ENCODE measurements around the gene CD22. TPM values are rescaled to one million over a fixed set of nuclear protein-coding genes. Genes with fewer than 3 reads are reported as not detected.

Gene CD22
- total RNA-seq, 4 donors from 2014 or later, result not detected

DNA sequence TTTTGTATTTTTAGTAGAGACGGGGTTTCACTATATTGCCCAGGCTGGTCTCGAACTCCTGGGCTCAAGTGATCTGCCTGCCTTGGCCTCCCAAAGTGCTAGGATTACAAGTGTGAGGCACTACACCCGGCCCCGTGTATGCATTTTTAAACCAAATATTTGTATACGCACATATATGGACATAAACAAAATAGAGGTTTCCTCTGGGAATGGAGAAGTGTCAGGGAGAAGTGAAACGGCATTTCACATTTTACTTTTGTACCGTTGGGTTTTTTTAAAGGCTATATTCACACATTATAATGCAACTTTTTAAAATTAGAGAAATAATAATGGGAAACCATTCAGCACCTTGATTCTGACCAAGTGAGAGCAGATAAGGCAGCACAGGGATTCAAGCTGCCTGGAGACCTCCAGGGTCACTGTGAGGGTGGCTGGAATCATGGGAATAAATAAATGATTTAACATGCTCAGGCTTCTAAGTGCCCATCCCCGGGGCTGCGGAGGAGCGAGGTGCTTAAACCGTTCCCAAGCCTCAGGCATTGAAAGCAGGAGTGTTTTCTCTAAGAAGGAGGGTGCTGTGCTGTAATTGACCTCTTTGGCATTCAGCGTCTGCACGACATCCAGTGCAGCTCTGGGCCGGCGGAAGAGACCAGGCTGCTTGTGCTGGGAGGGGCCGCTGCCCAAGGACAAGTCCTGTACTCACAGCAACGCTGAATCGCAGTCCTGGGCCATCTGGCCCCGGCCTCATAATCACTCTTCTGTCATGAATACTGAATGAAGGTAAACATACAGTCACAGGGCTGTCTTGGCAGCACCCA, 66.6 kb downstream of the CD22 start:
- Histone ChIP-seq H3K4me3 (no peak overlapping the region), H3K27me3 (no peaks in the 10 kb centered on the region), H3K4me1 (no peaks in the 10 kb centered on the region), H3K27ac (no peak overlapping the region), H3K9me3 (no peaks in the 10 kb centered on the region), H3K36me3 (no peaks in the 10 kb centered on the region)
- TF ChIP-seq, protein P1, sequence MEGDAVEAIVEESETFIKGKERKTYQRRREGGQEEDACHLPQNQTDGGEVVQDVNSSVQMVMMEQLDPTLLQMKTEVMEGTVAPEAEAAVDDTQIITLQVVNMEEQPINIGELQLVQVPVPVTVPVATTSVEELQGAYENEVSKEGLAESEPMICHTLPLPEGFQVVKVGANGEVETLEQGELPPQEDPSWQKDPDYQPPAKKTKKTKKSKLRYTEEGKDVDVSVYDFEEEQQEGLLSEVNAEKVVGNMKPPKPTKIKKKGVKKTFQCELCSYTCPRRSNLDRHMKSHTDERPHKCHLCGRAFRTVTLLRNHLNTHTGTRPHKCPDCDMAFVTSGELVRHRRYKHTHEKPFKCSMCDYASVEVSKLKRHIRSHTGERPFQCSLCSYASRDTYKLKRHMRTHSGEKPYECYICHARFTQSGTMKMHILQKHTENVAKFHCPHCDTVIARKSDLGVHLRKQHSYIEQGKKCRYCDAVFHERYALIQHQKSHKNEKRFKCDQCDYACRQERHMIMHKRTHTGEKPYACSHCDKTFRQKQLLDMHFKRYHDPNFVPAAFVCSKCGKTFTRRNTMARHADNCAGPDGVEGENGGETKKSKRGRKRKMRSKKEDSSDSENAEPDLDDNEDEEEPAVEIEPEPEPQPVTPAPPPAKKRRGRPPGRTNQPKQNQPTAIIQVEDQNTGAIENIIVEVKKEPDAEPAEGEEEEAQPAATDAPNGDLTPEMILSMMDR (IDR thresholded peaks at IDR 0.05), result no peak
- TF ChIP-seq EP300 (IDR thresholded peaks at IDR 0.05), result no peak
- no peak for TF ChIP-seq POLR2AphosphoS5 (IDR thresholded peaks at IDR 0.05)
- TF ChIP-seq POLR2A (IDR thresholded peaks at IDR 0.05), result no peak
- 47% methylated on average over 19 of the region's 19 CpGs for WGBS
- DNase-seq (ENCODE audit: low spot score in 2 of 2), result peak in 1 of 2 donors; percentile 56

DNA sequence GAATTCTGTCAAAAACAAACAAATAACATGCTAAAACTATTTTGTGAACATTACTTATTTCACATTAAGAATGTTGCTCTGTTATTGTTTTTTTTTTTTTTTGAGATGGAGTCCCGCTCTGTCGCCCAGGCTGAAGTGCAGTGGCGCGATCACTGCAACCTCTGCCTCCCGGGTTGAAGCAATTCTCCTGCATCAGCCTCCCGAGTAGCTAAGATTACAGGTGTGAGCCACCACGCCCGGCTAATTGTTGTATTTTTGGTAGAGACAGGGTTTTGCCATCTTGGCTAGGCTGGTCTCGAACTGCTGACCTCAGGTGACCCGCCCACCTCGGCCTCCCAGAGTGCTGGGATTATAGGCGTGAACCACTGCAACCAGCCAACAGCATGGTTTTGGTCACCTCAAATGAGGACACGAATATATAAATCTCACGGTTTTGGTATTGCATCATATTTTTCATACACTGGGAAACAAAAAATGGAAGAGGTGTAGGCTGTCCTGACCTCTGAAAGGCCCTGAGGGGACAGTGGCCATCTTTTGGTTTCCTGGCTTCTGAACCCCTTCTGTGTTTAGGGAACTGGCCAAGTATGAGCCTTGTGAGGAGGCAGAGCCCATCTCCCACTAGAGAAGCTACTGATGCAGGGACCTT, 67.4 kb downstream of the CD22 start:
- 87% methylated on average over 14 of the region's 14 CpGs for WGBS
- TF ChIP-seq, protein P1 (IDR thresholded peaks at IDR 0.05), result no peak
- TF ChIP-seq POLR2AphosphoS5 (IDR thresholded peaks at IDR 0.05), result no peak
- TF ChIP-seq EP300 (IDR thresholded peaks at IDR 0.05), result no peak
- TF ChIP-seq POLR2A (IDR thresholded peaks at IDR 0.05), result no peak
- Histone ChIP-seq H3K4me3 (no peak overlapping the region), H3K4me1 (no peaks in the 10 kb centered on the region), H3K27me3 (no peaks in the 10 kb centered on the region), H3K36me3 (no peaks in the 10 kb centered on the region), H3K9me3 (no peaks in the 10 kb centered on the region), H3K27ac (no peak overlapping the region)
- DNase-seq (ENCODE audit: low spot score in 2 of 2), result peak in 1 of 2 donors; percentile 41

Other genes with a start within 250 kb of the CD22 start
- 100 to 1,000 TPM; 383 to 765 (median 575) TPM for gene FXYD3, start 213.4 kb upstream of the CD22 start, total RNA-seq
- 10 to 100 TPM in 1 of 4 donors, 1 to 10 TPM in 3; 4.3 to 11.8 (median 7.8) TPM for gene LGI4, start 194.1 kb upstream of the CD22 start, total RNA-seq
- gene FXYD1, start 190.4 kb upstream of the CD22 start, total RNA-seq, result 10 to 100 TPM in 1 of 4 donors, 1 to 10 TPM in 3; 2.0 to 10.9 (median 6.7) TPM
- 1 to 10 TPM in 1 of 4 donors, not detected in 3; 2.2 TPM for gene FXYD7, start 185.9 kb upstream of the CD22 start, total RNA-seq
- 10 to 100 TPM; 29.8 to 64.8 (median 37.7) TPM for gene FXYD5, start 174.5 kb upstream of the CD22 start, total RNA-seq
- not detected for gene FAM187B, start 100.4 kb upstream of the CD22 start, total RNA-seq
- gene LSR, start 80.2 kb upstream of the CD22 start, total RNA-seq, result 100 to 1,000 TPM in 1 of 4 donors, 10 to 100 TPM in 3; 67.4 to 105 (median 80.8) TPM
- 100 to 1,000 TPM; 111 to 178 (median 122) TPM for gene USF2, start 60.2 kb upstream of the CD22 start, total RNA-seq
- gene HAMP, start 46.7 kb upstream of the CD22 start, total RNA-seq, result 1 to 10 TPM in 2 of 4 donors, not detected in 2; 1.4 to 1.5 TPM
- gene MAG, start 37.0 kb upstream of the CD22 start, total RNA-seq, result not detected
- gene FFAR1, start 18.7 kb downstream of the CD22 start, total RNA-seq, result not detected
- gene FFAR3, start 29.3 kb downstream of the CD22 start, total RNA-seq, result not detected
- not detected for gene GPR42, start 41.9 kb downstream of the CD22 start, total RNA-seq
- gene FFAR2, start 119.1 kb downstream of the CD22 start, total RNA-seq, result under 1 TPM in 3 of 4 donors, not detected in 1; 0.29 to 0.64 (median 0.30) TPM
- gene KRTDAP, start 161.3 kb downstream of the CD22 start, total RNA-seq, result over 10,000 TPM in 2 of 4 donors, 1,000 to 10,000 TPM in 2; 1,056 to 12,237 (median 8,197) TPM
- 1,000 to 10,000 TPM; 2,237 to 6,229 (median 5,437) TPM for gene DMKN, start 184.5 kb downstream of the CD22 start, total RNA-seq
- gene SBSN, start 199.1 kb downstream of the CD22 start, total RNA-seq, result 1,000 to 10,000 TPM in 3 of 4 donors, 100 to 1,000 TPM in 1; 308 to 1,594 (median 1,430) TPM
- 1 to 10 TPM; 4.1 to 8.4 (median 6.4) TPM for gene GAPDHS, start 204.3 kb downstream of the CD22 start, total RNA-seq
- gene TMEM147, start 216.4 kb downstream of the CD22 start, total RNA-seq, result 100 to 1,000 TPM in 3 of 4 donors, 10 to 100 TPM in 1; 67.5 to 158 (median 118) TPM
- gene ATP4A, start 234.5 kb downstream of the CD22 start, total RNA-seq, result not detected

Measured in suprapubic skin (tissue), 4 donors.